SK-N-SH treated with all-trans-retinoic acid at 6 μM for 48 hours (cell line): Measurements from ENCODE around the gene LENG1.

ENCODE experiments used
- ARNTL ChIP-seq: fragments of 450-650 bp; formaldehyde crosslinking; IDR thresholded peaks from 2 replicates; pipeline ENCODE4 v1.5.0; 2020; ENCODE audit warnings: low read depth, mild to moderate bottlenecking, moderate library complexity, borderline replicate concordance
- BACH2 ChIP-seq: fragments of 250-450 bp; sonication (Bioruptor Pico); IDR thresholded peaks from 2 replicates; pipeline ENCODE4 v1.9.0; 2021; ENCODE audit warnings: mild to moderate bottlenecking, borderline replicate concordance
- PPARA ChIP-seq: fragments of 250-450 bp; sonication (Bioruptor Pico); IDR thresholded peaks from 2 replicates; pipeline ENCODE4 v1.5.0; 2020; ENCODE audit warnings: mild to moderate bottlenecking, borderline replicate concordance
- RARB ChIP-seq: fragments of 250-450 bp; sonication (Bioruptor Pico); IDR thresholded peaks from 2 replicates; pipeline ENCODE4 v1.8.0; 2021; ENCODE audit warnings: mild to moderate bottlenecking, moderate library complexity
- SNAI2 ChIP-seq: fragments of 250-450 bp; sonication (Bioruptor Pico); IDR thresholded peaks from 2 replicates; pipeline ENCODE4 v1.5.0; 2020; ENCODE audit warnings: mild to moderate bottlenecking, moderate library complexity
- TOX ChIP-seq: fragments of 250-450 bp; sonication (Bioruptor Pico); IDR thresholded peaks from 2 replicates; pipeline ENCODE4 v1.8.0; 2021; ENCODE audit warnings: mild to moderate bottlenecking, moderate library complexity, borderline replicate concordance
- ZFP3 ChIP-seq: fragments of 250-450 bp; sonication (Bioruptor Pico); IDR thresholded peaks from 2 replicates; pipeline ENCODE4 v1.5.0; 2020; ENCODE audit warnings: mild to moderate bottlenecking, moderate library complexity
- ZFP30 ChIP-seq: fragments of 450-650 bp; formaldehyde crosslinking; IDR thresholded peaks from 2 replicates; pipeline ENCODE4 v1.5.0; 2022; ENCODE audit warnings: mild to moderate bottlenecking, moderate library complexity
- TF ChIP-seq, protein P1 (sequence below): fragments of 250-450 bp; sonication (Bioruptor Pico); IDR thresholded peaks from 2 replicates; pipeline ENCODE4 v1.8.0; 2020; ENCODE audit warnings: mild to moderate bottlenecking, moderate library complexity, borderline replicate concordance
- TF ChIP-seq, protein P2 (sequence below): fragments of 250-450 bp; sonication (Bioruptor Pico); IDR thresholded peaks from 2 replicates; pipeline ENCODE4 v1.8.0; 2021; ENCODE audit warnings: low read depth, mild to moderate bottlenecking, moderate library complexity, borderline replicate concordance
- TF ChIP-seq, protein P3 (sequence below): fragments of 250-450 bp; sonication (Bioruptor Pico); IDR thresholded peaks from 2 replicates; pipeline ENCODE4 v1.5.1; 2020; ENCODE audit warnings: low read depth, mild to moderate bottlenecking, moderate library complexity
- TF ChIP-seq, protein P4 (sequence below): fragments of 250-450 bp; sonication (Bioruptor Pico); IDR thresholded peaks from 2 replicates; pipeline ENCODE4 v1.5.0; 2020; ENCODE audit warnings: mild to moderate bottlenecking, moderate library complexity

DNA sequence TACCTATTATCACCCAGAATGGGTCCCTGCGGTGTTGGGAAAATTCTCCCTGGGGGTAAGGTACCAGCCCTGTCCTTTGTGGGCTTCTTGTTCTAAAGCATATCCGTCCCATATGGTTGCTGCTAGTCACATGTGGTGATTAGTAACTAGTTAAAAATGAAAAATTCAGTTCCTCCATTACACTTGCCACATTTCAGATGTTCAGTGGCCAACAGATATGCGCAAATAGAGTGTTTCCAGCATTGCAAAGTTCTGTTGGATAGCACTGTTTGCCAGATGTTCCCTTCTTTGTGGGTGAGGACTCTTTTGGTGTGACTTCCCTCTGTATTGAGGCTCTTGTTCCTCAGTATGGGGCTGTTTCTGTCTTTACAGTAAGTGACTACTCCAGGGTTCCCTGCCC is 18.2 kb downstream of the LENG1 start:
- TF ChIP-seq ARNTL (CRISPR knock-in tag) = no peak
- TF ChIP-seq ZFP30 (CRISPR knock-in tag) = no peak
- TF ChIP-seq SNAI2 = no peak
- TF ChIP-seq ZFP3 = no peak
- TF ChIP-seq, protein P1, sequence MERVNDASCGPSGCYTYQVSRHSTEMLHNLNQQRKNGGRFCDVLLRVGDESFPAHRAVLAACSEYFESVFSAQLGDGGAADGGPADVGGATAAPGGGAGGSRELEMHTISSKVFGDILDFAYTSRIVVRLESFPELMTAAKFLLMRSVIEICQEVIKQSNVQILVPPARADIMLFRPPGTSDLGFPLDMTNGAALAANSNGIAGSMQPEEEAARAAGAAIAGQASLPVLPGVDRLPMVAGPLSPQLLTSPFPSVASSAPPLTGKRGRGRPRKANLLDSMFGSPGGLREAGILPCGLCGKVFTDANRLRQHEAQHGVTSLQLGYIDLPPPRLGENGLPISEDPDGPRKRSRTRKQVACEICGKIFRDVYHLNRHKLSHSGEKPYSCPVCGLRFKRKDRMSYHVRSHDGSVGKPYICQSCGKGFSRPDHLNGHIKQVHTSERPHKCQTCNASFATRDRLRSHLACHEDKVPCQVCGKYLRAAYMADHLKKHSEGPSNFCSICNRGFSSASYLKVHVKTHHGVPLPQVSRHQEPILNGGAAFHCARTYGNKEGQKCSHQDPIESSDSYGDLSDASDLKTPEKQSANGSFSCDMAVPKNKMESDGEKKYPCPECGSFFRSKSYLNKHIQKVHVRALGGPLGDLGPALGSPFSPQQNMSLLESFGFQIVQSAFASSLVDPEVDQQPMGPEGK (CRISPR knock-in tag) = no peak
- TF ChIP-seq BACH2 = no peak
- no peak for TF ChIP-seq TOX (CRISPR knock-in tag)
- TF ChIP-seq, protein P2, sequence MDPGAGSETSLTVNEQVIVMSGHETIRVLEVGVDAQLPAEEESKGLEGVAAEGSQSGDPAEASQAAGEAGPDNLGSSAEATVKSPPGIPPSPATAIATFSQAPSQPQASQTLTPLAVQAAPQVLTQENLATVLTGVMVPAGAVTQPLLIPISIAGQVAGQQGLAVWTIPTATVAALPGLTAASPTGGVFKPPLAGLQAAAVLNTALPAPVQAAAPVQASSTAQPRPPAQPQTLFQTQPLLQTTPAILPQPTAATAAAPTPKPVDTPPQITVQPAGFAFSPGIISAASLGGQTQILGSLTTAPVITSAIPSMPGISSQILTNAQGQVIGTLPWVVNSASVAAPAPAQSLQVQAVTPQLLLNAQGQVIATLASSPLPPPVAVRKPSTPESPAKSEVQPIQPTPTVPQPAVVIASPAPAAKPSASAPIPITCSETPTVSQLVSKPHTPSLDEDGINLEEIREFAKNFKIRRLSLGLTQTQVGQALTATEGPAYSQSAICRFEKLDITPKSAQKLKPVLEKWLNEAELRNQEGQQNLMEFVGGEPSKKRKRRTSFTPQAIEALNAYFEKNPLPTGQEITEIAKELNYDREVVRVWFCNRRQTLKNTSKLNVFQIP (CRISPR knock-in tag) = no peak
- TF ChIP-seq, protein P3, sequence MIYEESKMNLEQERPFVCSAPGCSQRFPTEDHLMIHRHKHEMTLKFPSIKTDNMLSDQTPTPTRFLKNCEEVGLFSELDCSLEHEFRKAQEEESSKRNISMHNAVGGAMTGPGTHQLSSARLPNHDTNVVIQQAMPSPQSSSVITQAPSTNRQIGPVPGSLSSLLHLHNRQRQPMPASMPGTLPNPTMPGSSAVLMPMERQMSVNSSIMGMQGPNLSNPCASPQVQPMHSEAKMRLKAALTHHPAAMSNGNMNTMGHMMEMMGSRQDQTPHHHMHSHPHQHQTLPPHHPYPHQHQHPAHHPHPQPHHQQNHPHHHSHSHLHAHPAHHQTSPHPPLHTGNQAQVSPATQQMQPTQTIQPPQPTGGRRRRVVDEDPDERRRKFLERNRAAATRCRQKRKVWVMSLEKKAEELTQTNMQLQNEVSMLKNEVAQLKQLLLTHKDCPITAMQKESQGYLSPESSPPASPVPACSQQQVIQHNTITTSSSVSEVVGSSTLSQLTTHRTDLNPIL = no peak
- TF ChIP-seq RARB = no peak
- TF ChIP-seq, protein P4, sequence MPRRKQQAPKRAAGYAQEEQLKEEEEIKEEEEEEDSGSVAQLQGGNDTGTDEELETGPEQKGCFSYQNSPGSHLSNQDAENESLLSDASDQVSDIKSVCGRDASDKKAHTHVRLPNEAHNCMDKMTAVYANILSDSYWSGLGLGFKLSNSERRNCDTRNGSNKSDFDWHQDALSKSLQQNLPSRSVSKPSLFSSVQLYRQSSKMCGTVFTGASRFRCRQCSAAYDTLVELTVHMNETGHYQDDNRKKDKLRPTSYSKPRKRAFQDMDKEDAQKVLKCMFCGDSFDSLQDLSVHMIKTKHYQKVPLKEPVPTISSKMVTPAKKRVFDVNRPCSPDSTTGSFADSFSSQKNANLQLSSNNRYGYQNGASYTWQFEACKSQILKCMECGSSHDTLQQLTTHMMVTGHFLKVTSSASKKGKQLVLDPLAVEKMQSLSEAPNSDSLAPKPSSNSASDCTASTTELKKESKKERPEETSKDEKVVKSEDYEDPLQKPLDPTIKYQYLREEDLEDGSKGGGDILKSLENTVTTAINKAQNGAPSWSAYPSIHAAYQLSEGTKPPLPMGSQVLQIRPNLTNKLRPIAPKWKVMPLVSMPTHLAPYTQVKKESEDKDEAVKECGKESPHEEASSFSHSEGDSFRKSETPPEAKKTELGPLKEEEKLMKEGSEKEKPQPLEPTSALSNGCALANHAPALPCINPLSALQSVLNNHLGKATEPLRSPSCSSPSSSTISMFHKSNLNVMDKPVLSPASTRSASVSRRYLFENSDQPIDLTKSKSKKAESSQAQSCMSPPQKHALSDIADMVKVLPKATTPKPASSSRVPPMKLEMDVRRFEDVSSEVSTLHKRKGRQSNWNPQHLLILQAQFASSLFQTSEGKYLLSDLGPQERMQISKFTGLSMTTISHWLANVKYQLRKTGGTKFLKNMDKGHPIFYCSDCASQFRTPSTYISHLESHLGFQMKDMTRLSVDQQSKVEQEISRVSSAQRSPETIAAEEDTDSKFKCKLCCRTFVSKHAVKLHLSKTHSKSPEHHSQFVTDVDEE (CRISPR knock-in tag) = no peak
- no peak for TF ChIP-seq PPARA (CRISPR knock-in tag)
